ENCODE measurements around the gene HMGXB3.

DNA sequence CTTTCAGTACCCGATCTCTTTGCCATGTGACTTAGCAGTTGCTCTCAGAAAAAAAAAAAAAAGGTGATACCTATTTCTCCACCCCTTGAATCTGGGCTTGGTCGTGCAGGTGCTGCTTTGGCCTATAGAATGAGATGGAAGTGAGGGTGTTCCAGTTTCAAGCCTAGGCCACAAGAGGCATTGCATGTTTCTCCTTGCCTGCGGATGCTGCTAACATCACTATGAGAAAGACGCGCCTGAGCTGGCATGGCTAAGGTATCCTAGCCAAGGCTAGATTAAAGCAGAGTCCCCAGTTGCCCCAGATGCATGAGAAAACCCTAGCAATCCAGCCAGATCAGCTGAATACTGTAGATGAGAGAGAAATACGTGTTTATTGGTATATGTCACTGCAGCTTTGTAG, 100.5 kb downstream of the HMGXB3 start:
- TF ChIP-seq EZH2 (IDR thresholded peaks at IDR 0.05; ENCODE audit: low read depth): no peak
- TF ChIP-seq, protein P1, sequence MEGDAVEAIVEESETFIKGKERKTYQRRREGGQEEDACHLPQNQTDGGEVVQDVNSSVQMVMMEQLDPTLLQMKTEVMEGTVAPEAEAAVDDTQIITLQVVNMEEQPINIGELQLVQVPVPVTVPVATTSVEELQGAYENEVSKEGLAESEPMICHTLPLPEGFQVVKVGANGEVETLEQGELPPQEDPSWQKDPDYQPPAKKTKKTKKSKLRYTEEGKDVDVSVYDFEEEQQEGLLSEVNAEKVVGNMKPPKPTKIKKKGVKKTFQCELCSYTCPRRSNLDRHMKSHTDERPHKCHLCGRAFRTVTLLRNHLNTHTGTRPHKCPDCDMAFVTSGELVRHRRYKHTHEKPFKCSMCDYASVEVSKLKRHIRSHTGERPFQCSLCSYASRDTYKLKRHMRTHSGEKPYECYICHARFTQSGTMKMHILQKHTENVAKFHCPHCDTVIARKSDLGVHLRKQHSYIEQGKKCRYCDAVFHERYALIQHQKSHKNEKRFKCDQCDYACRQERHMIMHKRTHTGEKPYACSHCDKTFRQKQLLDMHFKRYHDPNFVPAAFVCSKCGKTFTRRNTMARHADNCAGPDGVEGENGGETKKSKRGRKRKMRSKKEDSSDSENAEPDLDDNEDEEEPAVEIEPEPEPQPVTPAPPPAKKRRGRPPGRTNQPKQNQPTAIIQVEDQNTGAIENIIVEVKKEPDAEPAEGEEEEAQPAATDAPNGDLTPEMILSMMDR (conservative IDR thresholded peaks at IDR 0.05): no peak

Measured in PC-9 (cell line).